ENCODE measurements around the gene ST3GAL2.

- TF ChIP-seq CTCF (IDR thresholded peaks at IDR 0.05) (no peak), EP300 (IDR thresholded peaks at IDR 0.05) (no peak)
These were observed 37.5 kb upstream of the ST3GAL2 start for GRCh38 chr16:70476272-70477020.

Data from suprapubic skin (tissue), 3 donors.